ENCODE data around the gene ACSM3. TPM values are rescaled to one million over a fixed set of nuclear protein-coding genes. Genes with fewer than 3 reads are reported as not detected.
"Not testable (repeated sequence)": the region's sequence is repeated elsewhere in the genome, so short reads cannot be mapped to it uniquely, and the experiment has no call there.

ACSM3 gene
- total RNA-seq, 4 donors from 2014 or later, result 4.8 to 21.5 (median 6.6) TPM

DNA sequence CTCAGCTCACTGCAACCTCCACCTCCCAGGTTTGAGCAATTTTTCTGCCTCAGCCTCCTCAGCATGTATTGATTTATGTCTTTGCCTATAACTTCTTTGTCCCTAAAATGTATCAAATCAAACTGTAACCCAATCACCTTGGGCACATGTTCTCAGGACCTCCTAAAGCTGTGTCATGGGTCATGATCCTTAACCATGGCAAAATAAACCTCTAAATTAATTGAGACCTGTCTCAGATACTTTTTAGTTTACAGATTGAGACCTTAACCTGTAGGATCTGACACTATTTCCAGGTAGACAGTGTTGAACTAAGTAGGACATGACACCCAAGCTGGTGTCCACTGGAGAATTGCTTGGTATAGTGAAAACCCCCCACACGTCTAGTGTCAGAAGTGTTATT, 2.6 kb upstream of the ACSM3 start:
- TF ChIP-seq POLR2A (IDR thresholded peaks at IDR 0.05), result no peak
- intact Hi-C loops (cut with DNase I; ENCODE audit: low total_unique reads), result no loop called here
- WGBS, 2 donors, result 79 to 95% methylated on average over 1 of the region's 1 CpG
- no peak for DNase-seq (ENCODE audit: low spot score in 2 of 2)
- H3K4me3 ChIP-seq (ENCODE audit: low read depth, poor library complexity, severe bottlenecking), result no peak overlapping the region

DNA sequence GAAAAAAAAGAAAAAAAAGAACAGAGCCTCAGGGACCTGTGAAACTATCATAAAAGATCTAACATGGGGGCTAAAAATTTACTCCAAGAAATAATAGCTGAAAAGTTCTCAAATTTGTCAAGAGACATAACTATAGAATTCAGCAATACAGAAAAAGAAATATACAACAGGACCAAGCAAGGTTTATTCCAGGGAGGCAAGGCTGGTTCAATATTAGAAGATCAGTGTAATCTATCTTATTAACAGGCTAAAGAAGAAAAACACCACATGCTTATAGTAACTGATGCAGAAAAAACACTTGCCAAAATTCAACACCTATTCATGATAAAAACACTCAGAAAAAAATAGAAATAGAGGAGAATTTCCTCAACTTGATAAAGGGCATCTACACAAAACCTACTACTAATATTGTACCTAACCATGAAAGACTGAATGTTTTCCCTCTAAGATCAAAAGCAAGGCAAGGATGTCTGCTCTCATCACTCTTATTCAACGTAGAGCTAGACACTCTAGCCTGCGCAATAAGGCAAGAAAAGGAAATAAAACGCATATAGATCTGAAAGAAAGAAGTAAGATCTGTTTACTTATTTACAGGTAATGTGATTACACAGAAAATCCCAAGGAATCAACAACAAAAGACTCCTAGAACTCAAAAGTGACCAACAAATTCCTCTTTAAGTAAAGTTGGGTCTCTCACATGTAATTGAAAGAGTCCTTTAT, 1.2 kb upstream of the ACSM3 start:
- TF ChIP-seq, protein P1, sequence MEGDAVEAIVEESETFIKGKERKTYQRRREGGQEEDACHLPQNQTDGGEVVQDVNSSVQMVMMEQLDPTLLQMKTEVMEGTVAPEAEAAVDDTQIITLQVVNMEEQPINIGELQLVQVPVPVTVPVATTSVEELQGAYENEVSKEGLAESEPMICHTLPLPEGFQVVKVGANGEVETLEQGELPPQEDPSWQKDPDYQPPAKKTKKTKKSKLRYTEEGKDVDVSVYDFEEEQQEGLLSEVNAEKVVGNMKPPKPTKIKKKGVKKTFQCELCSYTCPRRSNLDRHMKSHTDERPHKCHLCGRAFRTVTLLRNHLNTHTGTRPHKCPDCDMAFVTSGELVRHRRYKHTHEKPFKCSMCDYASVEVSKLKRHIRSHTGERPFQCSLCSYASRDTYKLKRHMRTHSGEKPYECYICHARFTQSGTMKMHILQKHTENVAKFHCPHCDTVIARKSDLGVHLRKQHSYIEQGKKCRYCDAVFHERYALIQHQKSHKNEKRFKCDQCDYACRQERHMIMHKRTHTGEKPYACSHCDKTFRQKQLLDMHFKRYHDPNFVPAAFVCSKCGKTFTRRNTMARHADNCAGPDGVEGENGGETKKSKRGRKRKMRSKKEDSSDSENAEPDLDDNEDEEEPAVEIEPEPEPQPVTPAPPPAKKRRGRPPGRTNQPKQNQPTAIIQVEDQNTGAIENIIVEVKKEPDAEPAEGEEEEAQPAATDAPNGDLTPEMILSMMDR (IDR thresholded peaks at IDR 0.05), result no peak
- no peak for TF ChIP-seq POLR2A (IDR thresholded peaks at IDR 0.05)
- intact Hi-C loops (cut with DNase I; ENCODE audit: low total_unique reads), result no loop called here
- H3K4me3 ChIP-seq (ENCODE audit: low read depth, poor library complexity, severe bottlenecking), result no peak overlapping the region
- DNase-seq (ENCODE audit: low spot score in 2 of 2), result no peak
- WGBS, 2 donors, result 96 to 97% methylated on average over 3 of the region's 3 CpGs

DNA sequence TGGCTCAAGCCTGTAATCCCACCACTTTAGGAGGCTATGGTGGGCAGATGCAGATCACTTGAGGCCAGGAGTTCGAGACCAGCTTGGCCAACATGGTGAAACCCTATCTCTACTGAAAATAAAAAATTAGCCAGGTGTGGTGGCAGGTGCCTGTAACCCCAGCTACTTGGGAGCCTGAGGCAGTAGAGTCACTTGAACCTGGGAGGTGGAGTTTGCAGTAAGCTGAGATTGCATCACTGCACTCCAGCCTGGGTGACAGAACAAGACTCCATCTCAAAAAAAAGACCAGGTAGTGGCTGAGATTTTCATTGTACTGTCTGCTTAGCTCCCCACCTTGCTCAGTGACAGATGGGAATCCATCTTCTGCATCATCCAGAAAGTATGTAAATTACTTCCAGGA, 634 bp downstream of the ACSM3 start:
- 65 to 74% methylated on average over 1 of the region's 1 CpG for WGBS, 2 donors
- DNase-seq (ENCODE audit: low spot score in 2 of 2); intact Hi-C loops (cut with DNase I; ENCODE audit: low total_unique reads); H3K4me3 ChIP-seq (ENCODE audit: low read depth, poor library complexity, severe bottlenecking): not testable (repeated sequence)

DNA sequence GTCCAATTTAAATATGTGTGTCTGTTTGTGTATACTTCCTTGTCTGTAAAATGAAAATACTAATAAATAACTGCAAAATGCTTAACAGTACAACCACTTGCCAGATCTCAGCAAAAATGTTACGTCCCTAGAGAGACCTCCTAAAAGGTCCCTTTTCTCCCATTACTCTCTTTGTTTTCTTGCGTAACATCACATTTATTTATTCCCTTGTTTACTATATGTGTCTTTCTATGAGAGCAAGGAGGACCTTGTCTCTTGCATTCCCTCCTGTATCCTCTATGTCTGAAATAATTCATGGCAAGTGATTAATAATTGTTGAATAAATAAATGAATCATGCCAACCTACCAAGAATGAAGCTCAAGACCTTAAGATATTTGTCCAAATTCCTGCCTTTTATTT, 1.9 kb downstream of the ACSM3 start:
- 96 to 97% methylated on average over 2 of the region's 2 CpGs for WGBS, 2 donors
- intact Hi-C loops (cut with DNase I; ENCODE audit: low total_unique reads), result no loop called here
- no peak overlapping the region for H3K4me3 ChIP-seq (ENCODE audit: low read depth, poor library complexity, severe bottlenecking)
- TF ChIP-seq, protein P1 (IDR thresholded peaks at IDR 0.05), result no peak
- TF ChIP-seq POLR2A (IDR thresholded peaks at IDR 0.05), result no peak
- no peak for DNase-seq (ENCODE audit: low spot score in 2 of 2)

DNA sequence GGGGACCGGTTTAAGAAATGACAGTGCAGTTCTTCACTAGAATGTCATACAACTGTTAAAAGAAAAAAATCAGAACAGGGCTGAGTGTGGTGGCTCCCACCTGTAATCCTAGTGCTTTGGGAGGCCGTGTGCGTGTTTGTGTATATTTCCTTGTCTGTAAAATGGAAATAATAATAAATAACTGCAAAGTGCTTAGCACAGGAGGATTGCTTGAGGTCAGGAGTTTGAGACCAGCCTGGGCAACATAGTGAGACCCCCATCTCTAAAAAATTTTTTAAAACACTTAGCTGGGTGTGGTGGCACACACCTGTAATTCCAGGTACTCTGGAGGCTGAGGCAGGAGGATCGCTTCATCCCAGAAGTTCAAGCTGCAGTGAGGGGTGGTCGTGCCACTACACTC, 2.5 kb downstream of the ACSM3 start:
- WGBS, 2 donors, result 92 to 94% methylated on average over 5 of the region's 5 CpGs
- no peak overlapping the region for H3K4me3 ChIP-seq (ENCODE audit: low read depth, poor library complexity, severe bottlenecking)
- TF ChIP-seq POLR2A (IDR thresholded peaks at IDR 0.05), result no peak
- TF ChIP-seq, protein P1 (IDR thresholded peaks at IDR 0.05), result no peak
- DNase-seq (ENCODE audit: low spot score in 2 of 2), result no peak
- intact Hi-C loops (cut with DNase I; ENCODE audit: low total_unique reads), result no loop called here

DNA sequence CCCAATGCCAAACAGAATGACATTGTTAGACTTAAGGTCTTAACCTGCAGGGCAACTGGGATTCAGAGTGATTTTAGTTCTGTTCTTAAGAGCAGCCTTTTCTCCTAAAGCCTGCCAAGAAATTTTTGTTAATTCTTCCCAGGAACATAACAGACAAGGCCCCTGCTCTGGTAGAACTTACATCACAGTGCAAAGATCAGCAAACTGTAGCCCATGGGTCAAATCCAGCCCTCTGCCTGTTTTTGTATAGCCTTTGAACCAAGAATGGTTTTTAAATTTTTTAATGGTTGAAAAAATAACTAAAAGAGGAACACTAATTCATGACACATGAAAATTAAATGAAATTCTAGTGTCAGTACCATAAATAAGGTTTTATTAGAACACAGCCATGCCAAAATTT, 3.8 kb downstream of the ACSM3 start:
- H3K4me3 ChIP-seq (ENCODE audit: low read depth, poor library complexity, severe bottlenecking), result no peak overlapping the region
- intact Hi-C loops (cut with DNase I; ENCODE audit: low total_unique reads), result no loop called here
- TF ChIP-seq, protein P1 (IDR thresholded peaks at IDR 0.05), result no peak
- TF ChIP-seq POLR2A (IDR thresholded peaks at IDR 0.05), result no peak
- DNase-seq (ENCODE audit: low spot score in 2 of 2), result no peak

DNA sequence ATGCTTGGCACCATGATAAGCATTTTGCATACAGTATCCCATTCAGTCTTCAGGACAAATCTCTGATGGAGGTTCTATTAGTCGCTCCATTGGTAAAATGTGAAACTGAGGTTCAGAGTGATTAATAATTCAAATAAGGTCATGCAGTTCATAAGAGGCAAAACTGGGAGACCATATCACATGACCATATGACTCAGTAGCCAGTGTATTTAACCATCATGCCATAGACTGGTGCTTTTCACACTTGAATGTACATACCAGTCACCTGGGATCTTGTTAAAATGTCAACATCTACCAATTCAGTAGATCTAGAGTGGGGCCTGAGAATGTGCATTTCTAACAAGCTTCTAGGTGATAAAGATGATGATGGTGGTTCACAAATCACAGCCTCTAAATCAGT, 4.3 kb downstream of the ACSM3 start:
- H3K4me3 ChIP-seq (ENCODE audit: low read depth, poor library complexity, severe bottlenecking), result no peak overlapping the region
- WGBS, 2 donors, result 88 to 95% methylated on average over 1 of the region's 1 CpG
- no peak for DNase-seq (ENCODE audit: low spot score in 2 of 2)
- intact Hi-C loops (cut with DNase I; ENCODE audit: low total_unique reads), result no loop called here
- TF ChIP-seq POLR2A (IDR thresholded peaks at IDR 0.05), result no peak
- TF ChIP-seq, protein P1 (IDR thresholded peaks at IDR 0.05), result no peak

All from lower leg skin (tissue), 4 donors.